Measurements from ENCODE around the gene PDIK1L.

DNA sequence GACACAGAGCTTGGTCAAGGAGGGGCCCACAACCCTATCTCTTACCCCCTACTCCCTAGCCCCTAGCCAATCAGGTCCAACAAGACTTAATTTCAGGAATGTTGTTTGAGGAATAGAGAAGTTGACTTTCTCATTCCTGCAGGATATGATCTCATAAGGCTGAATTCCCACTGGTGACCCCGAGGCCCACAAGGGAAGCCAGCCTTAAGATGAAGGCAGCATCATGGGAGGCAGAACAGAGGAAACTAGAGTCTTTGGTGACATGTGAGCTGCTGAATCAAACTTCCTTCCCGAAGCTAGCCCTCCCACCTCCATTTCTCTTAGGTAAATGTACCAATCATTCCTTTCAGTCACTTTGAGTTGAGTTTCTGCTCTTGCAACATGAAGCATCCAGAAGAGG lies 9.1 kb upstream of the PDIK1L start:
- TF ChIP-seq ZNF274 (IDR thresholded peaks at IDR 0.05; ENCODE audit: low read length) (no peak), ZNF274 (tag by site-specific recombination; IDR thresholded peaks at IDR 0.05; ENCODE audit: borderline replicate concordance) (no peak), SETDB1 (IDR thresholded peaks at IDR 0.05; ENCODE audit: insufficient read length, low read length) (no peak), ZBTB8A (tag by site-specific recombination; IDR thresholded peaks at IDR 0.05) (no peak), ZNF658 (tag by site-specific recombination; IDR thresholded peaks at IDR 0.05) (no peak), CTCF (tag by site-specific recombination; IDR thresholded peaks at IDR 0.05) (no peak), TCF7L2 (IDR thresholded peaks at IDR 0.05; ENCODE audit: borderline replicate concordance, low read depth, low read length) (no peak), BCL11A (tag by site-specific recombination; IDR thresholded peaks at IDR 0.05; ENCODE audit: low read depth) (no peak), ZNF350 (tag by site-specific recombination; IDR thresholded peaks at IDR 0.05) (no peak), ZNF19 (tag by site-specific recombination; IDR thresholded peaks at IDR 0.05; ENCODE audit: low read depth) (no peak), SALL2 (tag by site-specific recombination; IDR thresholded peaks at IDR 0.05; ENCODE audit: borderline replicate concordance) (no peak)
- TF ChIP-seq, protein P1, sequence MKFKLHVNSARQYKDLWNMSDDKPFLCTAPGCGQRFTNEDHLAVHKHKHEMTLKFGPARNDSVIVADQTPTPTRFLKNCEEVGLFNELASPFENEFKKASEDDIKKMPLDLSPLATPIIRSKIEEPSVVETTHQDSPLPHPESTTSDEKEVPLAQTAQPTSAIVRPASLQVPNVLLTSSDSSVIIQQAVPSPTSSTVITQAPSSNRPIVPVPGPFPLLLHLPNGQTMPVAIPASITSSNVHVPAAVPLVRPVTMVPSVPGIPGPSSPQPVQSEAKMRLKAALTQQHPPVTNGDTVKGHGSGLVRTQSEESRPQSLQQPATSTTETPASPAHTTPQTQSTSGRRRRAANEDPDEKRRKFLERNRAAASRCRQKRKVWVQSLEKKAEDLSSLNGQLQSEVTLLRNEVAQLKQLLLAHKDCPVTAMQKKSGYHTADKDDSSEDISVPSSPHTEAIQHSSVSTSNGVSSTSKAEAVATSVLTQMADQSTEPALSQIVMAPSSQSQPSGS (tag by site-specific recombination; IDR thresholded peaks at IDR 0.05; ENCODE audit: low read depth): no peak
- TF ChIP-seq, protein P2, sequence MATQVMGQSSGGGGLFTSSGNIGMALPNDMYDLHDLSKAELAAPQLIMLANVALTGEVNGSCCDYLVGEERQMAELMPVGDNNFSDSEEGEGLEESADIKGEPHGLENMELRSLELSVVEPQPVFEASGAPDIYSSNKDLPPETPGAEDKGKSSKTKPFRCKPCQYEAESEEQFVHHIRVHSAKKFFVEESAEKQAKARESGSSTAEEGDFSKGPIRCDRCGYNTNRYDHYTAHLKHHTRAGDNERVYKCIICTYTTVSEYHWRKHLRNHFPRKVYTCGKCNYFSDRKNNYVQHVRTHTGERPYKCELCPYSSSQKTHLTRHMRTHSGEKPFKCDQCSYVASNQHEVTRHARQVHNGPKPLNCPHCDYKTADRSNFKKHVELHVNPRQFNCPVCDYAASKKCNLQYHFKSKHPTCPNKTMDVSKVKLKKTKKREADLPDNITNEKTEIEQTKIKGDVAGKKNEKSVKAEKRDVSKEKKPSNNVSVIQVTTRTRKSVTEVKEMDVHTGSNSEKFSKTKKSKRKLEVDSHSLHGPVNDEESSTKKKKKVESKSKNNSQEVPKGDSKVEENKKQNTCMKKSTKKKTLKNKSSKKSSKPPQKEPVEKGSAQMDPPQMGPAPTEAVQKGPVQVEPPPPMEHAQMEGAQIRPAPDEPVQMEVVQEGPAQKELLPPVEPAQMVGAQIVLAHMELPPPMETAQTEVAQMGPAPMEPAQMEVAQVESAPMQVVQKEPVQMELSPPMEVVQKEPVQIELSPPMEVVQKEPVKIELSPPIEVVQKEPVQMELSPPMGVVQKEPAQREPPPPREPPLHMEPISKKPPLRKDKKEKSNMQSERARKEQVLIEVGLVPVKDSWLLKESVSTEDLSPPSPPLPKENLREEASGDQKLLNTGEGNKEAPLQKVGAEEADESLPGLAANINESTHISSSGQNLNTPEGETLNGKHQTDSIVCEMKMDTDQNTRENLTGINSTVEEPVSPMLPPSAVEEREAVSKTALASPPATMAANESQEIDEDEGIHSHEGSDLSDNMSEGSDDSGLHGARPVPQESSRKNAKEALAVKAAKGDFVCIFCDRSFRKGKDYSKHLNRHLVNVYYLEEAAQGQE (tag by site-specific recombination; IDR thresholded peaks at IDR 0.05): no peak

All from HEK293 (cell line).